Stimulated activated CD4-positive, alpha-beta T cell treated with anti-CD3 and anti-CD28 coated beads, Interleukin-12 subunit alpha, Interleukin-12 subunit beta, amount 100 ng/mL, for 24 hours (primary cell): Measurements from ENCODE around the gene SPNS2.

Experiments
- DNase-seq, 2 experiments: peaks; one replicate each; pipeline ENCODE4 v3.0.0-alpha.2; 2020; ENCODE audit warnings: low read depth in 2 of 2

Gene SPNS2

GRCh38 chr17:4537451-4538235 is 39.0 kb downstream of the SPNS2 start:
- no peak for DNase-seq

- no peak for DNase-seq
Measured at GRCh38 chr17:4538236-4539002, 39.7 kb downstream of the SPNS2 start.

- no peak for DNase-seq
Measured at GRCh38 chr17:4539025-4539424, 40.3 kb downstream of the SPNS2 start.

GRCh38 chr17:4539576-4540223 is 41.0 kb downstream of the SPNS2 start:
- no peak for DNase-seq

GRCh38 chr17:4540224-4540651 is 41.6 kb downstream of the SPNS2 start:
- DNase-seq = no peak

GRCh38 chr17:4540687-4541327 is 42.1 kb downstream of the SPNS2 start:
- DNase-seq = no peak

- no peak for DNase-seq
Measured at GRCh38 chr17:4541328-4542002, 42.8 kb downstream of the SPNS2 start.

GRCh38 chr17:4542003-4542725 is 43.5 kb downstream of the SPNS2 start:
- DNase-seq = no peak

- no peak for DNase-seq
Measured at GRCh38 chr17:4542726-4543191, 44.1 kb downstream of the SPNS2 start.

- no peak for DNase-seq
Measured at GRCh38 chr17:4543557-4544026, 44.9 kb downstream of the SPNS2 start.

GRCh38 chr17:4544135-4544950 is 45.7 kb downstream of the SPNS2 start:
- no peak for DNase-seq

GRCh38 chr17:4544951-4545216 is 46.2 kb downstream of the SPNS2 start:
- DNase-seq = no peak

GRCh38 chr17:4545217-4545951 is 46.7 kb downstream of the SPNS2 start:
- DNase-seq = no peak

GRCh38 chr17:4547118-4547906 is 48.6 kb downstream of the SPNS2 start:
- no peak for DNase-seq

GRCh38 chr17:4548061-4548461 is 49.4 kb downstream of the SPNS2 start:
- no peak for DNase-seq

- DNase-seq = no peak
Measured at GRCh38 chr17:4548721-4549531, 50.2 kb downstream of the SPNS2 start.

GRCh38 chr17:4549781-4550533 is 51.3 kb downstream of the SPNS2 start:
- DNase-seq = no peak
